NT2/D1 (cell line): Measurements from ENCODE around the gene IGFBP4.

Experiments used
- DNase-seq: peaks from one replicate; pipeline ENCODE4 v3.0.0-alpha.2; 2011; ENCODE audit warnings: low read depth, low spot score
- H3K27me3 ChIP-seq: 2 replicates; pipeline ENCODE4 v1.6.0; 2011; ENCODE audit warnings: mild to moderate bottlenecking; ENCODE audit not compliant: insufficient read length, insufficient read depth
- H3K36me3 ChIP-seq: 2 replicates; pipeline ENCODE4 v1.6.1; 2011; ENCODE audit warnings: mild to moderate bottlenecking, low read length, mixed read lengths; ENCODE audit not compliant: insufficient read depth, insufficient read length
- H3K4me1 ChIP-seq: 2 replicates; pipeline ENCODE4 v1.5.1; 2011; ENCODE audit not compliant: insufficient read depth, insufficient read length
- H3K4me3 ChIP-seq: 2 replicates; pipeline ENCODE4 v1.5.1; 2011; ENCODE audit warnings: low read depth; ENCODE audit not compliant: insufficient read length
- H3K9ac ChIP-seq: 2 replicates; pipeline ENCODE4 v1.6.0; 2011; ENCODE audit warnings: low read depth; ENCODE audit not compliant: insufficient read length
- H3K9me3 ChIP-seq: 2 replicates; pipeline ENCODE4 v1.5.1; 2011; ENCODE audit warnings: mild to moderate bottlenecking, low read length; ENCODE audit not compliant: insufficient read depth
- SUZ12 ChIP-seq: IDR thresholded peaks from 2 replicates; pipeline ENCODE4 v1.6.1; 2011; ENCODE audit not compliant: insufficient read length, insufficient read depth; ENCODE audit errors: extremely low read depth
- YY1 ChIP-seq: IDR thresholded peaks from 2 replicates; pipeline ENCODE4 v1.6.1; 2011; ENCODE audit not compliant: insufficient read length, insufficient read depth
- ZNF274 ChIP-seq: IDR thresholded peaks from 2 replicates; pipeline ENCODE4 v1.6.1; 2011; ENCODE audit warnings: mild to moderate bottlenecking, low read depth, low read length

The IGFBP4 gene

GRCh38 chr17:40443988-40444899 is 994 bp downstream of the IGFBP4 start:
- TF ChIP-seq SUZ12, result no peak
- TF ChIP-seq ZNF274, result no peak
- Histone ChIP-seq H3K9me3 (no peaks in the 10 kb centered on the region), H3K27me3 (no peaks in the 10 kb centered on the region), H3K36me3 (peaks cover 22% of the 10 kb centered on the region), H3K9ac (peak overlapping the region; percentile 81), H3K4me3 (peak overlapping the region; percentile 65), H3K4me1 (peaks cover 19% of the 10 kb centered on the region)
- DNase-seq, result no peak

- DNase-seq, result no peak
- Histone ChIP-seq H3K4me3 (no peak overlapping the region), H3K9ac (peak overlapping the region; percentile 34), H3K4me1 (peaks cover 19% of the 10 kb centered on the region), H3K27me3 (no peaks in the 10 kb centered on the region), H3K36me3 (peaks cover 26% of the 10 kb centered on the region), H3K9me3 (no peaks in the 10 kb centered on the region)
- no peak for TF ChIP-seq SUZ12
- no peak for TF ChIP-seq YY1
- no peak for TF ChIP-seq ZNF274
Measured at GRCh38 chr17:40445751-40446468, 2.7 kb downstream of the IGFBP4 start.

DNA sequence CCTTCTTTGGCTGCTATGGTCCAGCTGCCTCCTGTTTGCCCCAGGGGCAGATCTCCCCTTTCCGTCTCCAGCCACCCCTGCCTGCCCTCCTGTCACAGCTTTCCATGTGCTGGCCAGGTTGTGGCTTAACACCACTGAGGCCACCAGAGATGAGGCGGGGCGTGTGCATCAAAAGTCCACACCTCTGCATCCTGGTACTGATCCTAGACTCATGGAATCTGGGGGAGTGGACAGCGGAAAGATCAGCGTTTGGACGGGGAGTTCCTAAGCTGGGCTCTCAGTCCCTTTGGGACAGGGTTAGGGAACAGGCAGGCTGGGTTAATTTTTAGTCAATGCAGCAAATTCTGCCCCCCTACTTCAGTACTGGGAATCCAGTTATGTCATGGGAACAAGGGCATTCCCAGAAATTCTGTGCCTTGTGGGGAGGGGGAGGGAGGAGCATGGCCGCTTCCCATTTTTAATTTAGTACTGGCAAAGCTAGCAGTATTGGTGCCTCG is 3.9 kb downstream of the IGFBP4 start:
- Histone ChIP-seq H3K9me3 (no peaks in the 10 kb centered on the region), H3K4me3 (no peak overlapping the region), H3K36me3 (peaks cover 31% of the 10 kb centered on the region), H3K9ac (no peak overlapping the region), H3K27me3 (no peaks in the 10 kb centered on the region), H3K4me1 (peaks cover 20% of the 10 kb centered on the region)
- TF ChIP-seq ZNF274 (no peak), YY1 (no peak), SUZ12 (no peak)
- DNase-seq, result no peak

DNA sequence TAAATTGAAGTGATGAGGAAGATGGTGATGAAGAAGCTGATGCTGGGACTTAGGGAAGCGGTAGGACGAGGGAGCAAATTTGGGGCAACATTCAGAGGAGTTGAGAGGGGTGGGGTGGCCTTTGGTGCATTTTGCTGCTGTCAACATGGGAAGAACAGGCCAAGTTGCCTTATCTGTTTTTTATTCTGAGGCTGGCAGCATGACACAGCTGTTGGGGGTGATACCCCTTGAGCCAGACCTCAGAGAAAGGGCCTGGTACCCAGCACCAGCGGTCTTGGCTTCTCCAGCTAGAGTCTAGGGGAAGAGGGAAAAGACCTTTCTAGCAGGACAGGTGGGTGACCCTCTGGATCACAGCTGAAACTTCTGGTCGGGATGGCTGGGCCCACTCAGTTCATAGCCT is 4.6 kb downstream of the IGFBP4 start:
- H3K4me1 ChIP-seq, result peaks cover 17% of the 10 kb centered on the region
- TF ChIP-seq YY1 (no peak), SUZ12 (no peak), ZNF274 (no peak)

DNA sequence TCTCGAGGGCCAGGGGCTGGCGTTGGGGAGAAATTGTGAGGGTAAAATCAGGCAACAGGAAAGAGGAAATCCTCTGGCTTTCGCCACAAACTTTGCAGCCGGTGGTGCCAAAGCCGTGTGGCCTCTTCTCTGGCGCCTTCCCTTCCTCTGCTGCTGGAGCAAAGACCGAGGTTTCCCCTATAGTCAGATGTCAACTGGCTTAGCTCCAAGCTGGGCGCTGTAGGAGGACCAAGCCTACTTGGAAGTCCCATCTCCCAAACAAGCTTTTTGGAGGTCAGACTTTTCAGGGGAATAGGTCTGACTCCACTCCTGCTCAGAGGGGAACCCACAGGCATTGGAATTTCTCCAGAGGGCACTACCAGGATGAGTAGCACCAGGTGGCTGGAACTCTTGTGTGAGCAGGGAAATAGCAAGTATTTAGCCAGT is 5.0 kb downstream of the IGFBP4 start:
- DNase-seq, result no peak
- H3K9ac ChIP-seq, result no peak overlapping the region
- H3K4me1 ChIP-seq, result peaks cover 17% of the 10 kb centered on the region
- TF ChIP-seq ZNF274 (no peak), SUZ12 (no peak), YY1 (no peak)
- no peaks in the 10 kb centered on the region for H3K27me3 ChIP-seq
- no peak overlapping the region for H3K4me3 ChIP-seq
- no peaks in the 10 kb centered on the region for H3K9me3 ChIP-seq
- H3K36me3 ChIP-seq, result peaks cover 41% of the 10 kb centered on the region

More for the DNA sequence above, 4.6 kb downstream of the IGFBP4 start:
- Histone ChIP-seq H3K9ac (no peak overlapping the region), H3K4me3 (no peak overlapping the region), H3K27me3 (no peaks in the 10 kb centered on the region), H3K36me3 (peaks cover 37% of the 10 kb centered on the region), H3K9me3 (no peaks in the 10 kb centered on the region)
- DNase-seq, result no peak

- peaks cover 17% of the 10 kb centered on the region for H3K4me1 ChIP-seq
- TF ChIP-seq YY1 (no peak), SUZ12 (no peak), ZNF274 (no peak)
- DNase-seq, result no peak
- no peaks in the 10 kb centered on the region for H3K9me3 ChIP-seq
- H3K9ac ChIP-seq, result no peak overlapping the region
- peaks cover 46% of the 10 kb centered on the region for H3K36me3 ChIP-seq
- no peak overlapping the region for H3K4me3 ChIP-seq
- no peaks in the 10 kb centered on the region for H3K27me3 ChIP-seq
Measured at GRCh38 chr17:40448639-40449261, 5.5 kb downstream of the IGFBP4 start.
